ENCODE results near the gene TAS1R2.
A peak's percentile ranks its signal among the peaks of the same experiment; 100 is the strongest.

DNA sequence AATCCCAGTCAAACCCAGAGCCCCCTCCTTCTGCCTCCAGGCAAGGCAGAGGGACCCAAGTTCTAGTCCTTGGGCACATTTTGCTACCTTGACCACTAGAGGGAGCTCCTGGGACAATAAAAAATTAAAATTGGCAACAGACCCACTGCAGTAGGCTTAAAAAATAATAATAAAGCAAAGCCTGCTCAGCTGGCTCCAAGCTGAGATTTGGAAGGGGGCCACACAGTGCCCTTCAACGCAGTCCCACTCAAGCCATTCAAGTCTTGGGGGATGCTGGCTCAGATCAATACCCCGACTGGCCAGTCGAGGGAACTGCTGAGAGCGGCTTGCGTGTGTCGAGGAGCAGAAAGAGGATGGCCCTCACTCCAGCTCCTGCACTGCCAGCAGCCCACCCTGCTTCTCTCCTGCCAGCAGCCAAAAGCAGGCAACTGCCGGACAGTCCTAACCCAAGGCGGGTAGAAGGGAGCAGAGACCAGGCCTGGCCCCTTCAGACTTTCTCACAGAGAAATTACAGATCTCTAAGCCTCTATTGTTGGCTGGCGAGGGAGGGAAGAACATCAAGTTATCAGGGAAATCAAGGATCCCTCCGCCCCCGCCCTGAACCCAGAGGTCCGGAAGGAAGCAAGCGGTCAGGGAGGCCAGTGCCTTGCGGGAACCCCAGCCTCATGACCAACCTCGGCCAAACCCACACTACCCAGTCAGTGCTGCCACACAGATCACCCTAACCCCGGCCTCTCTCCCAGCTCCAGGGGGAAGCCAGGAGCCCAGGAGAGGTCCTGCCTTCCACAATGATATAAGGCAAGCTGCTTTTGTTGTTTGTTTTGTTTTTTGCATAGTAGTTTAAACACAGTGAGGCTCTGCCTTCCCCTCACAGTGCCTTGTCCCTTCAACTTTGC is 47.8 kb upstream of the TAS1R2 start:
- TF ChIP-seq, protein P1, sequence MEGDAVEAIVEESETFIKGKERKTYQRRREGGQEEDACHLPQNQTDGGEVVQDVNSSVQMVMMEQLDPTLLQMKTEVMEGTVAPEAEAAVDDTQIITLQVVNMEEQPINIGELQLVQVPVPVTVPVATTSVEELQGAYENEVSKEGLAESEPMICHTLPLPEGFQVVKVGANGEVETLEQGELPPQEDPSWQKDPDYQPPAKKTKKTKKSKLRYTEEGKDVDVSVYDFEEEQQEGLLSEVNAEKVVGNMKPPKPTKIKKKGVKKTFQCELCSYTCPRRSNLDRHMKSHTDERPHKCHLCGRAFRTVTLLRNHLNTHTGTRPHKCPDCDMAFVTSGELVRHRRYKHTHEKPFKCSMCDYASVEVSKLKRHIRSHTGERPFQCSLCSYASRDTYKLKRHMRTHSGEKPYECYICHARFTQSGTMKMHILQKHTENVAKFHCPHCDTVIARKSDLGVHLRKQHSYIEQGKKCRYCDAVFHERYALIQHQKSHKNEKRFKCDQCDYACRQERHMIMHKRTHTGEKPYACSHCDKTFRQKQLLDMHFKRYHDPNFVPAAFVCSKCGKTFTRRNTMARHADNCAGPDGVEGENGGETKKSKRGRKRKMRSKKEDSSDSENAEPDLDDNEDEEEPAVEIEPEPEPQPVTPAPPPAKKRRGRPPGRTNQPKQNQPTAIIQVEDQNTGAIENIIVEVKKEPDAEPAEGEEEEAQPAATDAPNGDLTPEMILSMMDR (IDR thresholded peaks at IDR 0.05; ENCODE audit: insufficient read depth, low read depth, low read length): peak; percentile 70
- TF ChIP-seq EZH2 (IDR thresholded peaks at IDR 0.05; ENCODE audit: insufficient read depth, low read length): no peak
